Fibroblast of skin of right biceps (primary cell): ENCODE measurements around the gene EVC.
A peak's percentile ranks its signal among the peaks of the same experiment; 100 is the strongest.
"Not testable (repeated sequence)": the region's sequence is repeated elsewhere in the genome, so short reads cannot be mapped to it uniquely, and the experiment has no call there.

ENCODE experiments used
- DNase-seq: peaks from one replicate; pipeline ENCODE4 v3.0.0-alpha.2; 2013

The EVC gene

GRCh38 chr4:5854929-5855328 lies 143.9 kb downstream of the EVC start:
- no peak for DNase-seq

GRCh38 chr4:5856362-5856761 lies 145.4 kb downstream of the EVC start:
- DNase-seq, result not testable (repeated sequence)

GRCh38 chr4:5857199-5857598 lies 146.2 kb downstream of the EVC start:
- no peak for DNase-seq

- no peak for DNase-seq
These were observed 147.2 kb downstream of the EVC start for GRCh38 chr4:5858020-5858769.

- peak; percentile 96 for DNase-seq
These were observed 152.6 kb downstream of the EVC start for GRCh38 chr4:5863461-5864113.
